H1 (cell line): ENCODE results near the gene MAPK8IP3. TPM values are rescaled to one million over a fixed set of nuclear protein-coding genes. Genes with fewer than 3 reads are reported as not detected.

Source experiments
- BACH1 ChIP-seq: IDR thresholded peaks from 2 replicates; pipeline ENCODE4 v1.6.1; 2012; ENCODE audit warnings: low read length, improper control_type of control experiment
- BCL11A ChIP-seq, 2 experiments: IDR thresholded peaks; one replicate each; pipeline ENCODE4 v1.6.1; 2011; ENCODE audit warnings: low read depth in 2 of 2, low read length in 2 of 2, mild to moderate bottlenecking in 2 of 2
- CBX8 ChIP-seq: fragments of 300-800, 300-1000 bp; sonication (generic); IDR thresholded peaks from 2 replicates; pipeline ENCODE4 v1.7.1; 2016; ENCODE audit warnings: low read depth, low read length, borderline replicate concordance
- CHD2 ChIP-seq: IDR thresholded peaks from 2 replicates; pipeline ENCODE4 v1.6.1; 2012; ENCODE audit warnings: low read length, improper control_type of control experiment
- FOSL1 ChIP-seq: IDR thresholded peaks from 2 replicates; pipeline ENCODE4 v1.6.1; 2011; ENCODE audit warnings: mild to moderate bottlenecking, low read depth, low read length, moderate library complexity; ENCODE audit not compliant: insufficient read depth
- KDM1A ChIP-seq: fragments of 200-600, 300-600 bp; sonication (generic); IDR thresholded peaks from 2 replicates; pipeline ENCODE4 v1.7.1; 2016; ENCODE audit warnings: mild to moderate bottlenecking, low read length, borderline replicate concordance
- PHF8 ChIP-seq: fragments of 200-600 bp; sonication (generic); conservative IDR thresholded peaks from 2 replicates; pipeline ENCODE4 v1.7.1; 2012; ENCODE audit warnings: low read depth, mild to moderate bottlenecking, inconsistent platforms, low read length, moderate library complexity
- SAP30 ChIP-seq: fragments of 300-600 bp; sonication (generic); IDR thresholded peaks from 2 replicates; pipeline ENCODE4 v1.7.1; 2012; ENCODE audit warnings: low read length, moderate library complexity, mild to moderate bottlenecking, inconsistent platforms; ENCODE audit not compliant: insufficient read depth, insufficient replicate concordance
- ZNF274 ChIP-seq: IDR thresholded peaks from 2 replicates; pipeline ENCODE4 v1.7.0; 2012; ENCODE audit warnings: low read length, borderline replicate concordance; ENCODE audit errors: extremely low read depth
- polyA plus RNA-seq, 7 experiments: library from polyadenylated mRNA; depleted of rRNA in 3 of 7; stranded (reverse) in 5 of 7; unstranded in 2 of 7; fragments of >200 nt in 5 of 7; fragments of 200-250 nt in 2 of 7; gene quantifications; 1 replicate in 5 of 7; 2 replicates in 1 of 7; 4 replicates in 1 of 7; pipeline versions ENCODE4 v1.2.1 to v1.2.3, GENCODE V29; 2011 to 2013; ENCODE audit warnings: missing spikeins in 2 of 7, mixed read lengths in 2 of 7
- total RNA-seq: library from RNA; stranded (reverse); fragmentation: NEBNext Ultra II Directional; extraction: Animal tissue kit (Norgen Biotek cat#: 25700); gene quantifications from 2 replicates; pipeline ENCODE4 v1.2.1, GENCODE V29; 2021
- TF ChIP-seq, protein P1 (sequence below): fragments of 300-600 bp; sonication (generic); IDR thresholded peaks from 2 replicates; pipeline ENCODE4 v1.7.1; 2012; ENCODE audit warnings: low read length, moderate library complexity, mild to moderate bottlenecking, inconsistent platforms; ENCODE audit not compliant: insufficient replicate concordance
- TF ChIP-seq, protein P2 (sequence below): IDR thresholded peaks from 2 replicates; pipeline ENCODE4 v1.6.1; 2011; ENCODE audit warnings: low read depth, mild to moderate bottlenecking, low read length; ENCODE audit not compliant: insufficient read depth

Gene MAPK8IP3
- total and polyA plus RNA-seq, 2 of the 8 experiments (the other 6 are each of a cell fraction or from before 2014, with no cell fraction given) = 16.9 to 43.4 TPM

DNA sequence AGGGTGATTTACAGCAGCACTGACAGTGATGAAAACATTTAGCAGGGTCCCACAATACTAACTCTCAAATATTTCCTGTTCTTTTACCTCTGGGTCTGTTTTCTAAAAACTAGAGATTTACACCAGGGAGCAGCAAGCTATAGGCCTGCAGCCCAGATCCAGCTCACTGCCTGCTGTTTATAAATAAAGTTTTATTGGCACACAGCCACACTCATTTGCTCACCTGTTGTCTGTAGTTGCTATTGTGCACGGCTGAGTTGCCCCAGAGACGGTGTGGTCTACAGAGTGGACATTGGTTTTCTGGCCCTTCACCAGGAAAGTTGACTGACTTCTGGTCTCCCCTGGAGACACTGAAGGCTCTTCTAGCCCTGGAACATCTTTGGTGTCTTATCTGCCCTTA is 44.2 kb upstream of the MAPK8IP3 start (continued):
- TF ChIP-seq, protein P1, sequence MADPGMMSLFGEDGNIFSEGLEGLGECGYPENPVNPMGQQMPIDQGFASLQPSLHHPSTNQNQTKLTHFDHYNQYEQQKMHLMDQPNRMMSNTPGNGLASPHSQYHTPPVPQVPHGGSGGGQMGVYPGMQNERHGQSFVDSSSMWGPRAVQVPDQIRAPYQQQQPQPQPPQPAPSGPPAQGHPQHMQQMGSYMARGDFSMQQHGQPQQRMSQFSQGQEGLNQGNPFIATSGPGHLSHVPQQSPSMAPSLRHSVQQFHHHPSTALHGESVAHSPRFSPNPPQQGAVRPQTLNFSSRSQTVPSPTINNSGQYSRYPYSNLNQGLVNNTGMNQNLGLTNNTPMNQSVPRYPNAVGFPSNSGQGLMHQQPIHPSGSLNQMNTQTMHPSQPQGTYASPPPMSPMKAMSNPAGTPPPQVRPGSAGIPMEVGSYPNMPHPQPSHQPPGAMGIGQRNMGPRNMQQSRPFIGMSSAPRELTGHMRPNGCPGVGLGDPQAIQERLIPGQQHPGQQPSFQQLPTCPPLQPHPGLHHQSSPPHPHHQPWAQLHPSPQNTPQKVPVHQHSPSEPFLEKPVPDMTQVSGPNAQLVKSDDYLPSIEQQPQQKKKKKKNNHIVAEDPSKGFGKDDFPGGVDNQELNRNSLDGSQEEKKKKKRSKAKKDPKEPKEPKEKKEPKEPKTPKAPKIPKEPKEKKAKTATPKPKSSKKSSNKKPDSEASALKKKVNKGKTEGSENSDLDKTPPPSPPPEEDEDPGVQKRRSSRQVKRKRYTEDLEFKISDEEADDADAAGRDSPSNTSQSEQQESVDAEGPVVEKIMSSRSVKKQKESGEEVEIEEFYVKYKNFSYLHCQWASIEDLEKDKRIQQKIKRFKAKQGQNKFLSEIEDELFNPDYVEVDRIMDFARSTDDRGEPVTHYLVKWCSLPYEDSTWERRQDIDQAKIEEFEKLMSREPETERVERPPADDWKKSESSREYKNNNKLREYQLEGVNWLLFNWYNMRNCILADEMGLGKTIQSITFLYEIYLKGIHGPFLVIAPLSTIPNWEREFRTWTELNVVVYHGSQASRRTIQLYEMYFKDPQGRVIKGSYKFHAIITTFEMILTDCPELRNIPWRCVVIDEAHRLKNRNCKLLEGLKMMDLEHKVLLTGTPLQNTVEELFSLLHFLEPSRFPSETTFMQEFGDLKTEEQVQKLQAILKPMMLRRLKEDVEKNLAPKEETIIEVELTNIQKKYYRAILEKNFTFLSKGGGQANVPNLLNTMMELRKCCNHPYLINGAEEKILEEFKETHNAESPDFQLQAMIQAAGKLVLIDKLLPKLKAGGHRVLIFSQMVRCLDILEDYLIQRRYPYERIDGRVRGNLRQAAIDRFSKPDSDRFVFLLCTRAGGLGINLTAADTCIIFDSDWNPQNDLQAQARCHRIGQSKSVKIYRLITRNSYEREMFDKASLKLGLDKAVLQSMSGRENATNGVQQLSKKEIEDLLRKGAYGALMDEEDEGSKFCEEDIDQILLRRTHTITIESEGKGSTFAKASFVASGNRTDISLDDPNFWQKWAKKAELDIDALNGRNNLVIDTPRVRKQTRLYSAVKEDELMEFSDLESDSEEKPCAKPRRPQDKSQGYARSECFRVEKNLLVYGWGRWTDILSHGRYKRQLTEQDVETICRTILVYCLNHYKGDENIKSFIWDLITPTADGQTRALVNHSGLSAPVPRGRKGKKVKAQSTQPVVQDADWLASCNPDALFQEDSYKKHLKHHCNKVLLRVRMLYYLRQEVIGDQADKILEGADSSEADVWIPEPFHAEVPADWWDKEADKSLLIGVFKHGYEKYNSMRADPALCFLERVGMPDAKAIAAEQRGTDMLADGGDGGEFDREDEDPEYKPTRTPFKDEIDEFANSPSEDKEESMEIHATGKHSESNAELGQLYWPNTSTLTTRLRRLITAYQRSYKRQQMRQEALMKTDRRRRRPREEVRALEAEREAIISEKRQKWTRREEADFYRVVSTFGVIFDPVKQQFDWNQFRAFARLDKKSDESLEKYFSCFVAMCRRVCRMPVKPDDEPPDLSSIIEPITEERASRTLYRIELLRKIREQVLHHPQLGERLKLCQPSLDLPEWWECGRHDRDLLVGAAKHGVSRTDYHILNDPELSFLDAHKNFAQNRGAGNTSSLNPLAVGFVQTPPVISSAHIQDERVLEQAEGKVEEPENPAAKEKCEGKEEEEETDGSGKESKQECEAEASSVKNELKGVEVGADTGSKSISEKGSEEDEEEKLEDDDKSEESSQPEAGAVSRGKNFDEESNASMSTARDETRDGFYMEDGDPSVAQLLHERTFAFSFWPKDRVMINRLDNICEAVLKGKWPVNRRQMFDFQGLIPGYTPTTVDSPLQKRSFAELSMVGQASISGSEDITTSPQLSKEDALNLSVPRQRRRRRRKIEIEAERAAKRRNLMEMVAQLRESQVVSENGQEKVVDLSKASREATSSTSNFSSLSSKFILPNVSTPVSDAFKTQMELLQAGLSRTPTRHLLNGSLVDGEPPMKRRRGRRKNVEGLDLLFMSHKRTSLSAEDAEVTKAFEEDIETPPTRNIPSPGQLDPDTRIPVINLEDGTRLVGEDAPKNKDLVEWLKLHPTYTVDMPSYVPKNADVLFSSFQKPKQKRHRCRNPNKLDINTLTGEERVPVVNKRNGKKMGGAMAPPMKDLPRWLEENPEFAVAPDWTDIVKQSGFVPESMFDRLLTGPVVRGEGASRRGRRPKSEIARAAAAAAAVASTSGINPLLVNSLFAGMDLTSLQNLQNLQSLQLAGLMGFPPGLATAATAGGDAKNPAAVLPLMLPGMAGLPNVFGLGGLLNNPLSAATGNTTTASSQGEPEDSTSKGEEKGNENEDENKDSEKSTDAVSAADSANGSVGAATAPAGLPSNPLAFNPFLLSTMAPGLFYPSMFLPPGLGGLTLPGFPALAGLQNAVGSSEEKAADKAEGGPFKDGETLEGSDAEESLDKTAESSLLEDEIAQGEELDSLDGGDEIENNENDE = no peak
- no peak for TF ChIP-seq BACH1
- no peak for TF ChIP-seq BCL11A (IDR thresholded peaks at IDR 0.05; ENCODE audit: low read depth in 2 of 2, low read length in 2 of 2)
- no peak for TF ChIP-seq FOSL1
- no peak for TF ChIP-seq CBX8
- TF ChIP-seq PHF8 = no peak
- TF ChIP-seq ZNF274 = no peak
- TF ChIP-seq CHD2 = no peak
- TF ChIP-seq KDM1A = no peak
- TF ChIP-seq SAP30 = no peak
- TF ChIP-seq, protein P2, sequence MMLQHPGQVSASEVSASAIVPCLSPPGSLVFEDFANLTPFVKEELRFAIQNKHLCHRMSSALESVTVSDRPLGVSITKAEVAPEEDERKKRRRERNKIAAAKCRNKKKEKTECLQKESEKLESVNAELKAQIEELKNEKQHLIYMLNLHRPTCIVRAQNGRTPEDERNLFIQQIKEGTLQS = no peak
